K562 (cell line): ENCODE results near the gene FOXO3. TPM values are rescaled to one million over a fixed set of nuclear protein-coding genes. Genes with fewer than 3 reads are reported as not detected.

Experiments
- CBFA2T2 ChIP-seq: fragments of 450-650 bp; conservative IDR thresholded peaks from 2 replicates; pipeline ENCODE4 v1.6.1; 2017; ENCODE audit warnings: mild to moderate bottlenecking
- CBFA2T3 ChIP-seq: fragments of 450-650 bp; IDR thresholded peaks from 2 replicates; pipeline ENCODE4 v1.6.1; 2017
- CCAR2 ChIP-seq: fragments of 200-400 bp; formaldehyde crosslinking; IDR thresholded peaks from 2 replicates; pipeline ENCODE4 v1.6.1; 2017; ENCODE audit warnings: mild to moderate bottlenecking, low read depth, low read length
- CCNT2 ChIP-seq: IDR thresholded peaks from 2 replicates; pipeline ENCODE4 v1.6.1; 2011; ENCODE audit warnings: borderline replicate concordance, low read depth, mild to moderate bottlenecking, moderate library complexity, mixed read lengths, low read length; ENCODE audit not compliant: insufficient read length; ENCODE audit errors: extremely low read depth
- DPF2 ChIP-seq: fragments of 450-650 bp; IDR thresholded peaks from 2 replicates; pipeline ENCODE4 v1.6.1; 2016
- FOXA3 ChIP-seq, 2 experiments: fragments of 450-650 bp in 1 of 2; sonication (generic) in 1 of 2; formaldehyde crosslinking; IDR thresholded peaks in 1 of 2; conservative IDR thresholded peaks in 1 of 2; 2 replicates each; pipeline versions ENCODE4 v1.4.0 to v1.8.0; 2020 to 2022; ENCODE audit warnings: mild to moderate bottlenecking in 2 of 2, missing genetic modification reagents in 1 of 2
- HCFC1 ChIP-seq: IDR thresholded peaks from 2 replicates; pipeline ENCODE4 v1.6.1; 2012; ENCODE audit warnings: low read depth, low read length, improper control_type of control experiment
- HDAC1 ChIP-seq, 2 experiments: fragments of 450-650 bp; IDR thresholded peaks; 2 replicates each; pipeline ENCODE4 v1.6.1; 2016 to 2017; ENCODE audit warnings: inconsistent platforms in 1 of 2, mild to moderate bottlenecking in 1 of 2, moderate library complexity in 1 of 2
- HDAC2 ChIP-seq: fragments of 450-650 bp; IDR thresholded peaks from 2 replicates; pipeline ENCODE4 v1.6.1; 2016; ENCODE audit warnings: mild to moderate bottlenecking
- HINFP ChIP-seq: fragments of 450-650 bp; conservative IDR thresholded peaks from 2 replicates; pipeline ENCODE4 v1.6.1; 2016; ENCODE audit warnings: missing genetic modification characterization, low read depth, mild to moderate bottlenecking, control low read depth, missing compliant biosample characterization
- HMGN3 ChIP-seq: IDR thresholded peaks from 2 replicates; pipeline ENCODE4 v1.6.1; 2011; ENCODE audit warnings: borderline replicate concordance, low read depth, mild to moderate bottlenecking, mixed read lengths, low read length; ENCODE audit not compliant: insufficient read length; ENCODE audit errors: extremely low read depth
- KLF16 ChIP-seq: IDR thresholded peaks from 2 replicates; pipeline ENCODE4 v1.6.1; 2016; ENCODE audit warnings: antibody characterized with exemption
- MECOM ChIP-seq: fragments of 250-450 bp; sonication (Bioruptor Pico); IDR thresholded peaks from 2 replicates; pipeline ENCODE4 v1.8.0; 2022; ENCODE audit warnings: inconsistent platforms
- MEIS2 ChIP-seq: fragments of 450-650 bp; IDR thresholded peaks from 2 replicates; pipeline ENCODE4 v1.6.1; 2014; ENCODE audit warnings: mild to moderate bottlenecking; ENCODE audit not compliant: partially characterized antibody
- MTA1 ChIP-seq: fragments of 450-650 bp; IDR thresholded peaks from 2 replicates; pipeline ENCODE4 v1.6.1; 2017; ENCODE audit warnings: borderline replicate concordance
- NFE2 ChIP-seq: IDR thresholded peaks from 2 replicates; pipeline ENCODE4 v1.6.1; 2014; ENCODE audit warnings: antibody characterized with exemption, low read depth
- POU5F1 ChIP-seq: fragments of 150-350 bp; IDR thresholded peaks from 2 replicates; pipeline ENCODE4 v1.6.1; 2014; ENCODE audit warnings: borderline replicate concordance, low read length, low read depth, mild to moderate bottlenecking; ENCODE audit not compliant: partially characterized antibody
- RB1 ChIP-seq: fragments of 450-650 bp; IDR thresholded peaks from 2 replicates; pipeline ENCODE4 v1.6.1; 2017; ENCODE audit warnings: low read depth, mild to moderate bottlenecking
- SPI1 ChIP-seq: IDR thresholded peaks from 2 replicates; pipeline ENCODE4 v1.6.1; 2011; ENCODE audit warnings: low read depth, low read length, control low read depth, borderline replicate concordance
- TEAD4 ChIP-seq, 2 experiments: sonication (generic) in 1 of 2; formaldehyde crosslinking in 1 of 2; IDR thresholded peaks; 2 replicates each; pipeline versions ENCODE4 v1.6.1 to v1.8.0; 2012 to 2022; ENCODE audit warnings: borderline replicate concordance in 1 of 2, inconsistent platforms in 1 of 2, low read length in 1 of 2, mild to moderate bottlenecking in 1 of 2, missing genetic modification reagents in 1 of 2
- ZBTB5 ChIP-seq: fragments of 450-650 bp; IDR thresholded peaks from 2 replicates; pipeline ENCODE4 v1.6.1; 2017; ENCODE audit warnings: antibody characterized with exemption
- ZNF140 ChIP-seq: fragments of 250-450 bp; sonication (Bioruptor Pico); IDR thresholded peaks from 2 replicates; pipeline ENCODE4 v1.8.0; 2021; ENCODE audit warnings: moderate library complexity, mild to moderate bottlenecking, inconsistent platforms
- ZNF239 ChIP-seq: fragments of 250-450 bp; sonication (Bioruptor Pico); IDR thresholded peaks from 2 replicates; pipeline ENCODE4 v1.4.0; 2020; ENCODE audit warnings: mild to moderate bottlenecking
- polyA plus RNA-seq, 8 experiments: library from polyadenylated mRNA; depleted of rRNA in 4 of 8; stranded (reverse) in 5 of 8; unstranded in 3 of 8; fragments of >200 nt; fragmentation: Nextera tagmentation in 2 of 8; fragmentation: Illumina TruSeq in 1 of 8; extraction: Ambion mirVana in 2 of 8; extraction: Trizol in 1 of 8; gene quantifications; 2 replicates each; pipeline versions ENCODE4 v1.2.1 to v1.2.3, GENCODE V29; 2011 to 2014; ENCODE audit warnings: inconsistent platforms in 1 of 8, missing spikeins in 1 of 8
- total RNA-seq, 7 experiments: library from RNA; depleted of rRNA in 6 of 7; stranded (reverse); fragments of >200 nt in 6 of 7; fragmentation: Illumina TruSeq in 2 of 7; extraction: Trizol in 2 of 7; gene quantifications; 2 replicates each; pipeline versions ENCODE4 v1.2.1 to v1.2.3, GENCODE V29; 2011 to 2021; ENCODE audit warnings: low replicate concordance in 1 of 7
- TF ChIP-seq, protein P1 (sequence below), 2 experiments: fragments of 450-650 bp; IDR thresholded peaks; 2 replicates each; pipeline ENCODE4 v1.6.1; 2016

FOXO3 gene
- total and polyA plus RNA-seq, 9 of the 15 experiments (the other 6 are each of a cell fraction or from before 2014, with no cell fraction given), result 3.0 to 14.6 (median 6.0) TPM

- TF ChIP-seq ZBTB5 (no peak), POU5F1 (no peak), ZNF140 (CRISPR knock-in tag) (no peak), MECOM (peak; percentile 9; the same call in 1 of the 2 replicates), NFE2 (no peak), HDAC1 (IDR thresholded peaks at IDR 0.05) (peak in 1 of 2 experiments; percentile 30; a peak in 1 of 4 replicates), HDAC2 (peak; percentile 18; the same call in 1 of the 2 replicates), CCAR2 (no peak), FOXA3 (CRISPR knock-in tag; conservative IDR thresholded peaks at IDR 0.05 in 1 of 2, IDR thresholded peaks at IDR 0.05 in 1 of 2) (peak; percentile 93 to 97), KLF16 (peak; percentile 52; the same call in 1 of the 2 replicates), CBFA2T3 (peak; percentile 91), RB1 (no peak), CBFA2T2 (peak; percentile 82), CCNT2 (peak; percentile 22), HMGN3 (no peak), HINFP (no peak), MEIS2 (peak; percentile 92), SPI1 (peak; percentile 95), DPF2 (peak; percentile 61; the same call in 1 of the 2 replicates), TEAD4 (IDR thresholded peaks at IDR 0.05; ENCODE audit: low read length) (peak; percentile 65), TEAD4 (CRISPR knock-in tag; IDR thresholded peaks at IDR 0.05; ENCODE audit: borderline replicate concordance) (no peak), ZNF239 (CRISPR knock-in tag) (no peak), MTA1 (peak; percentile 60; the same call in 1 of the 2 replicates), HCFC1 (no peak)
- TF ChIP-seq, protein P1, sequence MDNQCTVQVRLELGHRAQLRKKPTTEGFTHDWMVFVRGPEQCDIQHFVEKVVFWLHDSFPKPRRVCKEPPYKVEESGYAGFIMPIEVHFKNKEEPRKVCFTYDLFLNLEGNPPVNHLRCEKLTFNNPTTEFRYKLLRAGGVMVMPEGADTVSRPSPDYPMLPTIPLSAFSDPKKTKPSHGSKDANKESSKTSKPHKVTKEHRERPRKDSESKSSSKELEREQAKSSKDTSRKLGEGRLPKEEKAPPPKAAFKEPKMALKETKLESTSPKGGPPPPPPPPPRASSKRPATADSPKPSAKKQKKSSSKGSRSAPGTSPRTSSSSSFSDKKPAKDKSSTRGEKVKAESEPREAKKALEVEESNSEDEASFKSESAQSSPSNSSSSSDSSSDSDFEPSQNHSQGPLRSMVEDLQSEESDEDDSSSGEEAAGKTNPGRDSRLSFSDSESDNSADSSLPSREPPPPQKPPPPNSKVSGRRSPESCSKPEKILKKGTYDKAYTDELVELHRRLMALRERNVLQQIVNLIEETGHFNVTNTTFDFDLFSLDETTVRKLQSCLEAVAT (IDR thresholded peaks at IDR 0.05), result no peak
These were observed 4.5 kb downstream of the FOXO3 start (continued) for GRCh38 chr6:108565091-108565766.
